ENCODE results near the gene CDC42EP4.

DNA sequence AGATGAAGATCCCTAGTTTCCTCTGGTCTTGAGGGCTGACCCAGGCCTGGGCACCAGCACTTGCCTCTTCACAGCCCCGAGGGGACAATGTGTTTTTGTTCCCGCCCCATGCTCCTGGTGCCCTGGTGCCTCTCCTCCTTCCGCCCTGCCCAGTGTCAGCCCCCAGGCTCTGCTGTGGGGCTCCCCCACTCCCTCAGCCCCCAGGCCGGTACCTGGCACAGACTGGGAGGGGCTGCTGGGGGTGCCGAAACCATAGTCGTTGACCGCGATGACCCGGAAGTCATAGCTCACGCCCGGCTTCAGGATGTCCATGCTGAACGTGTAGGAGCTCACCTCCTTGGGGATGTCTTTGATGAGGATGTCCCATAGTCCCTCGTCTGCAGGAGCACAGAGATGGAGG, 40.5 kb upstream of the CDC42EP4 start:
- TF ChIP-seq DPF2 (IDR thresholded peaks at IDR 0.05): no peak
- no peak for TF ChIP-seq HDAC6 (IDR thresholded peaks at IDR 0.05; ENCODE audit: unreplicated experiment)
- TF ChIP-seq EZH2 (IDR thresholded peaks at IDR 0.05; ENCODE audit: borderline replicate concordance, control insufficient read depth, low read depth, low read length): no peak
- no peak for TF ChIP-seq BACH1 (IDR thresholded peaks at IDR 0.05; ENCODE audit: borderline replicate concordance)
- no peak for TF ChIP-seq ZNF217 (IDR thresholded peaks at IDR 0.05)
- no peak for TF ChIP-seq RCOR1 (conservative IDR thresholded peaks at IDR 0.05; ENCODE audit: low read depth, low read length)
- TF ChIP-seq, protein P1, sequence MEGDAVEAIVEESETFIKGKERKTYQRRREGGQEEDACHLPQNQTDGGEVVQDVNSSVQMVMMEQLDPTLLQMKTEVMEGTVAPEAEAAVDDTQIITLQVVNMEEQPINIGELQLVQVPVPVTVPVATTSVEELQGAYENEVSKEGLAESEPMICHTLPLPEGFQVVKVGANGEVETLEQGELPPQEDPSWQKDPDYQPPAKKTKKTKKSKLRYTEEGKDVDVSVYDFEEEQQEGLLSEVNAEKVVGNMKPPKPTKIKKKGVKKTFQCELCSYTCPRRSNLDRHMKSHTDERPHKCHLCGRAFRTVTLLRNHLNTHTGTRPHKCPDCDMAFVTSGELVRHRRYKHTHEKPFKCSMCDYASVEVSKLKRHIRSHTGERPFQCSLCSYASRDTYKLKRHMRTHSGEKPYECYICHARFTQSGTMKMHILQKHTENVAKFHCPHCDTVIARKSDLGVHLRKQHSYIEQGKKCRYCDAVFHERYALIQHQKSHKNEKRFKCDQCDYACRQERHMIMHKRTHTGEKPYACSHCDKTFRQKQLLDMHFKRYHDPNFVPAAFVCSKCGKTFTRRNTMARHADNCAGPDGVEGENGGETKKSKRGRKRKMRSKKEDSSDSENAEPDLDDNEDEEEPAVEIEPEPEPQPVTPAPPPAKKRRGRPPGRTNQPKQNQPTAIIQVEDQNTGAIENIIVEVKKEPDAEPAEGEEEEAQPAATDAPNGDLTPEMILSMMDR (IDR thresholded peaks at IDR 0.05 in 2 of 3, conservative IDR thresholded peaks at IDR 0.05 in 1 of 3; ENCODE audit: control insufficient read depth in 2 of 3, extremely low read depth in 1 of 3, insufficient read depth in 1 of 3, low read depth in 3 of 3, low read length in 3 of 3): no peak
- TF ChIP-seq CEBPB (IDR thresholded peaks at IDR 0.05; ENCODE audit: borderline replicate concordance in 1 of 2, low read depth in 2 of 2, low read length in 2 of 2): no peak
- TF ChIP-seq, protein P2, sequence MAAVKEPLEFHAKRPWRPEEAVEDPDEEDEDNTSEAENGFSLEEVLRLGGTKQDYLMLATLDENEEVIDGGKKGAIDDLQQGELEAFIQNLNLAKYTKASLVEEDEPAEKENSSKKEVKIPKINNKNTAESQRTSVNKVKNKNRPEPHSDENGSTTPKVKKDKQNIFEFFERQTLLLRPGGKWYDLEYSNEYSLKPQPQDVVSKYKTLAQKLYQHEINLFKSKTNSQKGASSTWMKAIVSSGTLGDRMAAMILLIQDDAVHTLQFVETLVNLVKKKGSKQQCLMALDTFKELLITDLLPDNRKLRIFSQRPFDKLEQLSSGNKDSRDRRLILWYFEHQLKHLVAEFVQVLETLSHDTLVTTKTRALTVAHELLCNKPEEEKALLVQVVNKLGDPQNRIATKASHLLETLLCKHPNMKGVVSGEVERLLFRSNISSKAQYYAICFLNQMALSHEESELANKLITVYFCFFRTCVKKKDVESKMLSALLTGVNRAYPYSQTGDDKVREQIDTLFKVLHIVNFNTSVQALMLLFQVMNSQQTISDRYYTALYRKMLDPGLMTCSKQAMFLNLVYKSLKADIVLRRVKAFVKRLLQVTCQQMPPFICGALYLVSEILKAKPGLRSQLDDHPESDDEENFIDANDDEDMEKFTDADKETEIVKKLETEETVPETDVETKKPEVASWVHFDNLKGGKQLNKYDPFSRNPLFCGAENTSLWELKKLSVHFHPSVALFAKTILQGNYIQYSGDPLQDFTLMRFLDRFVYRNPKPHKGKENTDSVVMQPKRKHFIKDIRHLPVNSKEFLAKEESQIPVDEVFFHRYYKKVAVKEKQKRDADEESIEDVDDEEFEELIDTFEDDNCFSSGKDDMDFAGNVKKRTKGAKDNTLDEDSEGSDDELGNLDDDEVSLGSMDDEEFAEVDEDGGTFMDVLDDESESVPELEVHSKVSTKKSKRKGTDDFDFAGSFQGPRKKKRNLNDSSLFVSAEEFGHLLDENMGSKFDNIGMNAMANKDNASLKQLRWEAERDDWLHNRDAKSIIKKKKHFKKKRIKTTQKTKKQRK (IDR thresholded peaks at IDR 0.05; ENCODE audit: low read depth, low read length): no peak
- TF ChIP-seq EGR1 (IDR thresholded peaks at IDR 0.05; ENCODE audit: borderline replicate concordance in 1 of 2, low read depth in 2 of 2, low read length in 2 of 2): no peak
- TF ChIP-seq, protein P3, sequence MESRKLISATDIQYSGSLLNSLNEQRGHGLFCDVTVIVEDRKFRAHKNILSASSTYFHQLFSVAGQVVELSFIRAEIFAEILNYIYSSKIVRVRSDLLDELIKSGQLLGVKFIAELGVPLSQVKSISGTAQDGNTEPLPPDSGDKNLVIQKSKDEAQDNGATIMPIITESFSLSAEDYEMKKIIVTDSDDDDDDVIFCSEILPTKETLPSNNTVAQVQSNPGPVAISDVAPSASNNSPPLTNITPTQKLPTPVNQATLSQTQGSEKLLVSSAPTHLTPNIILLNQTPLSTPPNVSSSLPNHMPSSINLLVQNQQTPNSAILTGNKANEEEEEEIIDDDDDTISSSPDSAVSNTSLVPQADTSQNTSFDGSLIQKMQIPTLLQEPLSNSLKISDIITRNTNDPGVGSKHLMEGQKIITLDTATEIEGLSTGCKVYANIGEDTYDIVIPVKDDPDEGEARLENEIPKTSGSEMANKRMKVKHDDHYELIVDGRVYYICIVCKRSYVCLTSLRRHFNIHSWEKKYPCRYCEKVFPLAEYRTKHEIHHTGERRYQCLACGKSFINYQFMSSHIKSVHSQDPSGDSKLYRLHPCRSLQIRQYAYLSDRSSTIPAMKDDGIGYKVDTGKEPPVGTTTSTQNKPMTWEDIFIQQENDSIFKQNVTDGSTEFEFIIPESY (IDR thresholded peaks at IDR 0.05): no peak

Measured in GM12878 (cell line).